ENCODE measurements around the gene FGD5. TPM values are rescaled to one million over a fixed set of nuclear protein-coding genes. Genes with fewer than 3 reads are reported as not detected.

FGD5 gene
- polyA plus RNA-seq, 3 donors = 0.03 TPM; not detected in 2

DNA sequence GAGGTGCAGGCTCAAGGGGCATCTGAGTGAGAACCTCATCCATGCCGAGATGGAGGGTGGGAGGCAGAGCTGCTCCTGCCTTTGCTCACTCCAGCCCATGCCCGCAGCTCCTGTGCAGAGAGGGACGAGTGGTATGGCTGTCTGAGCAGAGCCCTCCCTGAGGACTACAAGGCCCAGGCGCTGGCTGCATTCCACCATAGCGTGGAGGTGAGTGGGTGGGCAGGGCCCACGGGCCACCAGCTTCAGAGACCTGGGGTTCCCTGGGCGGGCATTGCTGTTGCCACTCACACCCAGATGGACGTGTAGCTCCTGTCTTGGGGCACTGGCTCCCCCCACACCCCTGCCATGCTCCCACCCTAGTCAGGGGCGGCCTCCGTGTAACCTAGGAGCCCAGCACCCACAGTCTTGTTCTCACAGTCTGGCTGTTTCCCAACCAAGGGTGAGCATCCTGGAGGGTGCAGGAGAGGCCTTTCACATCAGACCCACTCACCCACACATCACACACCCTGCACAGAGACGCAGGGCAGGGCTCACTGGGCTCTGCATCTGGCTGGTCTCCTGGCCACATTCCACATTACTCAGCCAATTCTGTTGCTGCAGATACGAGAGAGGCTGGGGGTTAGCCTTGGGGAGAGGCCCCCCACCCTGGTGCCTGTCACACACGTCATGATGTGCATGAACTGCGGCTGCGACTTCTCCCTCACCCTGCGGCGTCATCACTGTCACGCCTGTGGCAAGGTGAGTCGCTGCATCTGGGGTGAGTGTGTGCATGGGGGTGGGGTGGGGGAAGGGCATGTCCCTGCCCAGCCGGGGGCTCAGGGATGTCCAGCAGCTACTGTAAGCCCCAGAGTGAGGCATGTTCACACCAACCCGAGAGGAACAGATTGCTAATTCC is 103.3 kb downstream of the FGD5 start:
- intact Hi-C loops (cut with micrococcal nuclease) = loop anchor here (2.0 to 10.0 kb wide), 4 partner anchors 127 to 289 kb away; no protein-coding TSS in a partner anchor
- no peak overlapping the region for H3K4me3 ChIP-seq (replicated peaks in 1 of 3; ENCODE audit: low read depth in 2 of 3, low read length in 3 of 3)
- Mint-ChIP-seq H3K4me1 (no peaks in the 10 kb centered on the region), H3K36me3 (no peaks in the 10 kb centered on the region), H3K27ac (no peak overlapping the region), H3K27me3 (ENCODE audit: low read depth in 3 of 3) (peaks cover 0 to 6% (median 2%) of the 10 kb centered on the region in 3 donors), H3K9me3 (no peaks in the 10 kb centered on the region), H3K4me3 (no peak overlapping the region)
- no peaks in the 10 kb centered on the region for H3K4me1 ChIP-seq (ENCODE audit: control insufficient read depth in 1 of 2, insufficient read depth in 2 of 2, low read length in 2 of 2)
- H3K27ac ChIP-seq (ENCODE audit: low read depth in 1 of 2, low read length in 2 of 2) = no peak overlapping the region
- no peaks in the 10 kb centered on the region for H4K20me1 ChIP-seq (ENCODE audit: insufficient read depth, low read length)
- WGBS (ENCODE audit: insufficient coverage) = 92% methylated on average over 14 of the region's 21 CpGs
- H3K9ac ChIP-seq (ENCODE audit: insufficient read depth, low read length, poor library complexity, severe bottlenecking) = no peak overlapping the region
- H3K9me3 ChIP-seq (replicated peaks in 1 of 2; ENCODE audit: control insufficient read depth in 1 of 2, insufficient read depth in 1 of 2, low read length in 2 of 2) = no peaks in the 10 kb centered on the region
- no peak overlapping the region for H2AFZ ChIP-seq (ENCODE audit: insufficient read depth, low read depth, low read length, poor library complexity, severe bottlenecking)
- TF ChIP-seq, protein P1, sequence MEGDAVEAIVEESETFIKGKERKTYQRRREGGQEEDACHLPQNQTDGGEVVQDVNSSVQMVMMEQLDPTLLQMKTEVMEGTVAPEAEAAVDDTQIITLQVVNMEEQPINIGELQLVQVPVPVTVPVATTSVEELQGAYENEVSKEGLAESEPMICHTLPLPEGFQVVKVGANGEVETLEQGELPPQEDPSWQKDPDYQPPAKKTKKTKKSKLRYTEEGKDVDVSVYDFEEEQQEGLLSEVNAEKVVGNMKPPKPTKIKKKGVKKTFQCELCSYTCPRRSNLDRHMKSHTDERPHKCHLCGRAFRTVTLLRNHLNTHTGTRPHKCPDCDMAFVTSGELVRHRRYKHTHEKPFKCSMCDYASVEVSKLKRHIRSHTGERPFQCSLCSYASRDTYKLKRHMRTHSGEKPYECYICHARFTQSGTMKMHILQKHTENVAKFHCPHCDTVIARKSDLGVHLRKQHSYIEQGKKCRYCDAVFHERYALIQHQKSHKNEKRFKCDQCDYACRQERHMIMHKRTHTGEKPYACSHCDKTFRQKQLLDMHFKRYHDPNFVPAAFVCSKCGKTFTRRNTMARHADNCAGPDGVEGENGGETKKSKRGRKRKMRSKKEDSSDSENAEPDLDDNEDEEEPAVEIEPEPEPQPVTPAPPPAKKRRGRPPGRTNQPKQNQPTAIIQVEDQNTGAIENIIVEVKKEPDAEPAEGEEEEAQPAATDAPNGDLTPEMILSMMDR (IDR thresholded peaks at IDR 0.05) = no peak
- H3K36me3 ChIP-seq (replicated peaks in 1 of 2; ENCODE audit: control insufficient read depth in 1 of 2, insufficient read depth in 2 of 2, low read length in 2 of 2) = no peaks in the 10 kb centered on the region
- no peaks in the 10 kb centered on the region for H3K27me3 ChIP-seq (ENCODE audit: control insufficient read depth in 2 of 2, insufficient read depth in 2 of 2, low read length in 2 of 2)
- H3K79me2 ChIP-seq (ENCODE audit: insufficient read depth, low read length) = no peaks in the 10 kb centered on the region
- DNase-seq = no peak
- no peak overlapping the region for H3K4me2 ChIP-seq (replicated peaks; ENCODE audit: extremely low read depth, low read length, poor library complexity, severe bottlenecking)

DNA sequence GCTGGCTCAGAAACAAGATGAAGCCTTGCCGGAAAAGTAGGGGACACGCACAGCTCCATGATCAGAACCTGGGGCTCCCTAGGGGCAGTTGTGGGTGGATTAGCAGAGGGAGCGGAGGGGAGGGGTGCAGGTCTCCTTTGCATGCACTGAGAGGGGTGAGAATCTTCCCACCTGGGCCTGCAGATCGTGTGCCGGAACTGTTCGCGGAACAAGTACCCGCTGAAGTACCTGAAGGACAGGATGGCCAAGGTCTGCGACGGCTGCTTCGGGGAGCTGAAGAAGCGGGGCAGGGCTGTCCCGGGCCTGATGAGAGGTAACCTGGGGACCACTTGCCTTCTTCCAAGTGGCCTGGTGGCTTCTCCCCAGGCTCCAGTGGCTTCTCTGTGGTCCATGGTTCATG is 104.1 kb downstream of the FGD5 start:
- H3K36me3 Mint-ChIP-seq = no peaks in the 10 kb centered on the region
- H3K79me2 ChIP-seq (ENCODE audit: insufficient read depth, low read length) = no peaks in the 10 kb centered on the region
- H3K4me1 ChIP-seq (ENCODE audit: control insufficient read depth in 1 of 2, insufficient read depth in 2 of 2, low read length in 2 of 2) = no peaks in the 10 kb centered on the region
- H3K9me3 Mint-ChIP-seq = no peaks in the 10 kb centered on the region
- H3K27me3 ChIP-seq (ENCODE audit: control insufficient read depth in 2 of 2, insufficient read depth in 2 of 2, low read length in 2 of 2) = no peaks in the 10 kb centered on the region
- H4K20me1 ChIP-seq (ENCODE audit: insufficient read depth, low read length) = no peaks in the 10 kb centered on the region
- H3K4me3 Mint-ChIP-seq = no peak overlapping the region
- H3K9ac ChIP-seq (ENCODE audit: insufficient read depth, low read length, poor library complexity, severe bottlenecking) = no peak overlapping the region
- H3K27ac Mint-ChIP-seq = peak overlapping the region in 1 of 7 donors; percentile 33
- H3K4me2 ChIP-seq (replicated peaks; ENCODE audit: extremely low read depth, low read length, poor library complexity, severe bottlenecking) = no peak overlapping the region
- no peaks in the 10 kb centered on the region for H3K9me3 ChIP-seq (replicated peaks in 1 of 2; ENCODE audit: control insufficient read depth in 1 of 2, insufficient read depth in 1 of 2, low read length in 2 of 2)
- no peak overlapping the region for H2AFZ ChIP-seq (ENCODE audit: insufficient read depth, low read depth, low read length, poor library complexity, severe bottlenecking)
- peaks cover 0 to 6% (median 2%) of the 10 kb centered on the region in 3 donors for H3K27me3 Mint-ChIP-seq (ENCODE audit: low read depth in 3 of 3)
- no peak overlapping the region for H3K27ac ChIP-seq (ENCODE audit: low read depth in 1 of 2, low read length in 2 of 2)
- no peaks in the 10 kb centered on the region for H3K4me1 Mint-ChIP-seq
- WGBS (ENCODE audit: insufficient coverage) = 98% methylated on average over 13 of the region's 13 CpGs
- H3K36me3 ChIP-seq (replicated peaks in 1 of 2; ENCODE audit: control insufficient read depth in 1 of 2, insufficient read depth in 2 of 2, low read length in 2 of 2) = no peaks in the 10 kb centered on the region
- no peak overlapping the region for H3K4me3 ChIP-seq (replicated peaks in 1 of 3; ENCODE audit: low read depth in 2 of 3, low read length in 3 of 3)
- intact Hi-C loops (cut with micrococcal nuclease) = loop anchor here in 1 of 2 donors (10.0 kb wide), 1 partner anchor 128 kb away; no protein-coding TSS in a partner anchor
- TF ChIP-seq, protein P1 (IDR thresholded peaks at IDR 0.05) = no peak
- no peak for DNase-seq
